HT-29 (cell line): ENCODE measurements around the gene ECI1. TPM values are rescaled to one million over a fixed set of nuclear protein-coding genes. Genes with fewer than 3 reads are reported as not detected.
"Not testable (repeated sequence)": the region's sequence is repeated elsewhere in the genome, so short reads cannot be mapped to it uniquely, and the experiment has no call there.

Experiments
- DNase-seq: peaks from one replicate; pipeline ENCODE4 v3.0.0-alpha.2; 2015; ENCODE audit warnings: low spot score
- total RNA-seq: library from RNA; depleted of rRNA; stranded (reverse); fragments of >200 nt; shearing (Covaris generic); gene quantifications from 2 replicates; pipeline ENCODE4 v1.2.3, GENCODE V29; 2014

ECI1 gene
- total RNA-seq, 1 experiment from 2014 or later = 162 TPM

GRCh38 chr16:2280461-2280860, 29.1 kb upstream of the ECI1 start:
- DNase-seq = no peak

- no peak for DNase-seq
These were observed 27.8 kb upstream of the ECI1 start for GRCh38 chr16:2278956-2279800.

- DNase-seq = peak; percentile 23
These were observed 26.9 kb upstream of the ECI1 start for GRCh38 chr16:2278272-2278608.

GRCh38 chr16:2277466-2278271, 26.3 kb upstream of the ECI1 start:
- DNase-seq = no peak

- DNase-seq = no peak
These were observed 25.2 kb upstream of the ECI1 start for GRCh38 chr16:2276368-2277195.

- DNase-seq = no peak
These were observed 24.3 kb upstream of the ECI1 start for GRCh38 chr16:2275476-2276367.

- DNase-seq = no peak
These were observed 22.5 kb upstream of the ECI1 start for GRCh38 chr16:2273931-2274330.

GRCh38 chr16:2273484-2273883, 22.1 kb upstream of the ECI1 start:
- no peak for DNase-seq

GRCh38 chr16:2271848-2272461, 20.6 kb upstream of the ECI1 start:
- DNase-seq = no peak

GRCh38 chr16:2270588-2271470, 19.4 kb upstream of the ECI1 start:
- no peak for DNase-seq

GRCh38 chr16:2270070-2270462, 18.7 kb upstream of the ECI1 start:
- no peak for DNase-seq

- DNase-seq = peak; percentile 97
These were observed 16.7 kb upstream of the ECI1 start, which contains the start of gene RNPS1 for GRCh38 chr16:2267913-2268666. RNPS1 (minus strand) TSS chr16:2268126; CDS start chr16:2264643, 3,483 bp downstream.

- not testable (repeated sequence) for DNase-seq
These were observed 16.1 kb upstream of the ECI1 start for GRCh38 chr16:2267505-2267912.

- DNase-seq = peak; percentile 43
These were observed 15.5 kb upstream of the ECI1 start for GRCh38 chr16:2266887-2267286.

GRCh38 chr16:2263026-2263425, 11.6 kb upstream of the ECI1 start:
- DNase-seq = not testable (repeated sequence)

GRCh38 chr16:2260250-2260649, 8.9 kb upstream of the ECI1 start:
- no peak for DNase-seq

GRCh38 chr16:2258530-2258929, 7.1 kb upstream of the ECI1 start:
- not testable (repeated sequence) for DNase-seq

- no peak for DNase-seq
These were observed 6.3 kb upstream of the ECI1 start for GRCh38 chr16:2257726-2258125.
